ENCODE results near the gene NUAK1.

NUAK1 gene

DNA sequence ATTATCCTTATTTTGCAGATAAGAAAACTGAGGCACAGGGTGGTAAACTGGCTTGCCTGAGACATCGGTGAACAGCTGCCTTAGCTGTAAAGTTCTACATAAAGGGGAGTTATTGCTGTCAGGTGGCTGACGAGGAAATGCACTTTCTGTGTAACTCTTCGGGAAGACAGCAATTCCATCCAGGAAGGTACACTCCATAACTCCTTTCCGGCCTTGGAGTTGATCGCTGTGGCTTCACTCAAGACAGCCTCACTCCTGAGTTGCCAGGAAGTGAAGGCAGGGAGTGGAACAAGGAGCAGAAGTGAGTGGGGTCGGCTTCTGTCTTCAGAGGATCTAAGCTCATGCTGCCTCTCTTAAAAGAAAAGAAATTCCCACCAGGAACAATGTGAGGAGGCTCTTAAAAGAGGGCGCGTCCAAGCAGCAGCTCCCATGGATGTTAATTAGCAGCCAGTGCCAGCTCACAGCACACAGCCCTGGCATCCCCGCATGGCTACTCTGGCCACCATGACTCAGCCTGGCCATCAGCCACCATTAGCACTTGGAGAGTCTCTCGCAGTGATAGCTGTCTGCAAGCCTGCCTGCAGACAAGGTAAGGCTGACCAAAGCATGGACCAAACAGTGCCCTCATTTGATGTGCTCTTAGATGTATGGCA is 60.3 kb downstream of the NUAK1 start:
- Histone ChIP-seq H3K9ac (ENCODE audit: low read depth, low read length, poor library complexity) (no peak overlapping the region), H3K27me3 (ENCODE audit: control insufficient read depth in 3 of 3, insufficient read depth in 3 of 3, low read depth in 1 of 3, low read length in 3 of 3) (no peaks in the 10 kb centered on the region), H3K27ac (replicated peaks; ENCODE audit: low read length) (no peak overlapping the region), H2AFZ (ENCODE audit: low read length) (no peak overlapping the region), H3K36me3 (replicated peaks in 1 of 2; ENCODE audit: control insufficient read depth in 2 of 2, insufficient read depth in 2 of 2, low read length in 2 of 2) (peaks cover 8 to 83% of the 10 kb centered on the region in 2 donors), H4K8ac (ENCODE audit: low read depth, low read length) (no peak overlapping the region), H3K18ac (ENCODE audit: low read length) (peak overlapping the region; percentile 78), H2BK12ac (ENCODE audit: low read length) (no peak overlapping the region), H2BK120ac (ENCODE audit: low read depth, low read length) (no peak overlapping the region), H3K4me1 (ENCODE audit: control insufficient read depth in 2 of 2, insufficient read depth in 1 of 2, low read depth in 1 of 2, low read length in 2 of 2) (peaks cover 46 to 74% of the 10 kb centered on the region in 2 donors), H3K79me1 (ENCODE audit: low read depth, low read length) (peaks cover 2% of the 10 kb centered on the region), H3K23ac (ENCODE audit: low read depth, low read length, poor library complexity) (no peak overlapping the region), H3K4me3 (ENCODE audit: low read length in 2 of 2) (no peak overlapping the region), H2BK15ac (ENCODE audit: low read length) (no peak overlapping the region), H3K4ac (ENCODE audit: low read length) (no peak overlapping the region), H3K9me3 (replicated peaks in 1 of 2; ENCODE audit: control insufficient read depth in 2 of 2, insufficient read depth in 1 of 2, low read depth in 1 of 2, low read length in 2 of 2) (peaks cover 0 to 16% of the 10 kb centered on the region in 2 donors), H3K4me2 (ENCODE audit: insufficient read depth, low read length, poor library complexity, severe bottlenecking) (no peak overlapping the region), H3K14ac (ENCODE audit: low read length) (no peak overlapping the region), H2AK5ac (ENCODE audit: low read depth, low read length) (peak overlapping the region; percentile 42), H2BK5ac (ENCODE audit: low read length) (peak overlapping the region; percentile 14), H4K91ac (ENCODE audit: low read depth, low read length, poor library complexity) (no peak overlapping the region)
- no CpG with 5 or more reads among the region's 10 CpGs for WGBS, 2 donors (ENCODE audit: extremely low coverage in 2 of 2, insufficient read length in 2 of 2, insufficient replicate concordance in 1 of 2)
- DNase-seq (ENCODE audit: low spot score), result no peak

DNA sequence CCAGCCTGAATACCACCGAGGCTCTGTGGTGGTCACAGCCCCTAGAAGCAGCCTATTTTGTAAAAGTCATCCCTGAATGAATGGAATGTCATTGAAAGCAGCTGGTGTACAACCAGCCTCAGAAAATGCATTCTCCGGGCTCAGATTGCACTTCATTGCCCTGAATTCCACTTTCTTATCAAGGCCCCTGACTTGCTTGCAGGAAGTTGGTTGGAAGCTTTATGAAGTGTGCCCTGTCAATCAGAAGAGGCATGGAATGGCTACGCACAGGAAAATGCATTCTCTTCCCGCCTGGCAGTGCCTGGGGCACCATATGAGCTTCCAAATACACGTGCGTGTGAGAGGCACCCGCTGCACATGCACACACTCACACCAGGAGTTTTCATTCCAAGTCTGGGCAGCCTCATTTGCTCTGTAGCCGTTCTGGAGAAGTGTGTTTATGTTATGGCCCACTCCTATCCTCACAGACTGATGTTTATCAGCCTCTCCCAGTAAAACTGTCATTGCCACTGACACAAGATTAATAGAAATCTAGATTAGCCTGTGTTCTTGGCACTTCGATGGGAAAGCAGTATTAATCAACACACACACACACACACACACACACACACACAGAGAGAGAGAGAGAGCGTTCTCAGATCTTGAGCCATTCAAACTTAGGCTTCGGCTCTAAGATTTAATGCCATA is 63.9 kb downstream of the NUAK1 start:
- H2AK5ac ChIP-seq (ENCODE audit: low read depth, low read length), result no peak overlapping the region
- no CpG with 5 or more reads among the region's 11 CpGs for WGBS, 2 donors (ENCODE audit: extremely low coverage in 2 of 2, insufficient read length in 2 of 2, insufficient replicate concordance in 1 of 2)
- H3K27me3 ChIP-seq (ENCODE audit: control insufficient read depth in 3 of 3, insufficient read depth in 3 of 3, low read depth in 1 of 3, low read length in 3 of 3), result no peaks in the 10 kb centered on the region
- peaks cover 34 to 47% of the 10 kb centered on the region in 2 donors for H3K4me1 ChIP-seq (ENCODE audit: control insufficient read depth in 2 of 2, insufficient read depth in 1 of 2, low read depth in 1 of 2, low read length in 2 of 2)
- peak overlapping the region; percentile 20 for H3K18ac ChIP-seq (ENCODE audit: low read length)
- no peak overlapping the region for H3K23ac ChIP-seq (ENCODE audit: low read depth, low read length, poor library complexity)
- no peak overlapping the region for H3K9ac ChIP-seq (ENCODE audit: low read depth, low read length, poor library complexity)
- no peak overlapping the region for H2BK15ac ChIP-seq (ENCODE audit: low read length)
- no peak overlapping the region for H4K91ac ChIP-seq (ENCODE audit: low read depth, low read length, poor library complexity)
- H3K14ac ChIP-seq (ENCODE audit: low read length), result no peak overlapping the region
- peaks cover 0 to 9% of the 10 kb centered on the region in 2 donors for H3K9me3 ChIP-seq (replicated peaks in 1 of 2; ENCODE audit: control insufficient read depth in 2 of 2, insufficient read depth in 1 of 2, low read depth in 1 of 2, low read length in 2 of 2)
- no peak overlapping the region for H2AFZ ChIP-seq (ENCODE audit: low read length)
- DNase-seq (ENCODE audit: low spot score), result peak; percentile 67
- H2BK5ac ChIP-seq (ENCODE audit: low read length), result no peak overlapping the region
- H3K4me3 ChIP-seq (ENCODE audit: low read length in 2 of 2), result no peak overlapping the region
- H2BK12ac ChIP-seq (ENCODE audit: low read length), result no peak overlapping the region
- H3K4me2 ChIP-seq (ENCODE audit: insufficient read depth, low read length, poor library complexity, severe bottlenecking), result no peak overlapping the region
- no peak overlapping the region for H3K4ac ChIP-seq (ENCODE audit: low read length)
- peak overlapping the region; percentile 81 for H3K27ac ChIP-seq (replicated peaks; ENCODE audit: low read length)
- peaks cover 2% of the 10 kb centered on the region for H3K79me1 ChIP-seq (ENCODE audit: low read depth, low read length)
- no peak overlapping the region for H4K8ac ChIP-seq (ENCODE audit: low read depth, low read length)
- no peak overlapping the region for H2BK120ac ChIP-seq (ENCODE audit: low read depth, low read length)
- peaks cover 15 to 91% of the 10 kb centered on the region in 2 donors for H3K36me3 ChIP-seq (replicated peaks in 1 of 2; ENCODE audit: control insufficient read depth in 2 of 2, insufficient read depth in 2 of 2, low read length in 2 of 2)

DNA sequence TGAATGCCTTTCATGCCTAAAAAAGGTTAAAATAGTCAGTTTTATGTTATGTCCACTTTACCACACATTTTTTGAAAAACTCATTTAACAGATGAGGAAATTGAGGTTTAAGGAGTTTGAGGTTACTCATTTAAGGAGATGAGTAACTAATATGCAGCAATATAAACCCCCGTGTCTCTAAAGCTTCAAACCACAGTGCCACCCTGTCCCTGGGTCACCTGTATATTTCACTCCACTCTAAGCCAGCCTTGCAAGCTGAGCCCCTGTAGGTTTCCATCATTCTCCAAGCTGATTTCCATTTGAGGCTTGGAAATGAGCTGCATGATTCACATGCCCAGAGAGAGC is 64.4 kb downstream of the NUAK1 start:
- Histone ChIP-seq H3K27ac (replicated peaks; ENCODE audit: low read length) (peak overlapping the region; percentile 81), H3K4ac (ENCODE audit: low read length) (no peak overlapping the region), H2BK5ac (ENCODE audit: low read length) (no peak overlapping the region), H3K14ac (ENCODE audit: low read length) (no peak overlapping the region), H3K9ac (ENCODE audit: low read depth, low read length, poor library complexity) (no peak overlapping the region), H4K91ac (ENCODE audit: low read depth, low read length, poor library complexity) (no peak overlapping the region), H4K8ac (ENCODE audit: low read depth, low read length) (no peak overlapping the region), H3K27me3 (ENCODE audit: control insufficient read depth in 3 of 3, insufficient read depth in 3 of 3, low read depth in 1 of 3, low read length in 3 of 3) (no peaks in the 10 kb centered on the region), H3K9me3 (replicated peaks in 1 of 2; ENCODE audit: control insufficient read depth in 2 of 2, insufficient read depth in 1 of 2, low read depth in 1 of 2, low read length in 2 of 2) (peaks cover 0 to 14% of the 10 kb centered on the region in 2 donors), H2AK5ac (ENCODE audit: low read depth, low read length) (no peak overlapping the region), H2BK120ac (ENCODE audit: low read depth, low read length) (no peak overlapping the region), H2BK12ac (ENCODE audit: low read length) (no peak overlapping the region), H2BK15ac (ENCODE audit: low read length) (no peak overlapping the region), H3K18ac (ENCODE audit: low read length) (no peak overlapping the region), H3K79me1 (ENCODE audit: low read depth, low read length) (peaks cover 2% of the 10 kb centered on the region), H3K36me3 (replicated peaks in 1 of 2; ENCODE audit: control insufficient read depth in 2 of 2, insufficient read depth in 2 of 2, low read length in 2 of 2) (peaks cover 17 to 92% of the 10 kb centered on the region in 2 donors), H3K4me2 (ENCODE audit: insufficient read depth, low read length, poor library complexity, severe bottlenecking) (no peak overlapping the region), H3K23ac (ENCODE audit: low read depth, low read length, poor library complexity) (no peak overlapping the region), H2AFZ (ENCODE audit: low read length) (no peak overlapping the region), H3K4me1 (ENCODE audit: control insufficient read depth in 2 of 2, insufficient read depth in 1 of 2, low read depth in 1 of 2, low read length in 2 of 2) (peaks cover 29 to 41% of the 10 kb centered on the region in 2 donors), H3K4me3 (ENCODE audit: low read length in 2 of 2) (no peak overlapping the region)
- DNase-seq (ENCODE audit: low spot score), result no peak
- WGBS, 2 donors (ENCODE audit: extremely low coverage in 2 of 2, insufficient read length in 2 of 2, insufficient replicate concordance in 1 of 2), result no CpG with 5 or more reads among the region's 1 CpG

DNA sequence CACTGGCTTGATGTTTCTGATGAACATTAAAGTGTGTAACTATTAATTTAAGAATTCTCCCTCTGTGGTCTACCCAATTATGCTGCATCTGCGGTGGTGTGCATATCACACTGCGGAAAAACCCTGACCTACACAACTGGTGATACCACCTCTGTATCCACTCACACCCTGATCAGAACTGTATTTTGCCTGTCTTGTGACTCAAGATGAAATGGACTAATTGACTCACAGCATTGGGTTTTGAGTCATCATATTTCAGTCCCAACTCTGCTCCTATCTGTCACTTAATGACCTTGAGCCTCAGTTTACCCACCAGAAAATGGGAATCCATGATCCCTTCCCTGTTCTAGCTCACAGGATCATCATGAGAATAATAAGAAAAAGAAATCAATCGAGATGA is 65.6 kb downstream of the NUAK1 start:
- no peaks in the 10 kb centered on the region for H3K27me3 ChIP-seq (ENCODE audit: control insufficient read depth in 3 of 3, insufficient read depth in 3 of 3, low read depth in 1 of 3, low read length in 3 of 3)
- peaks cover 19 to 92% of the 10 kb centered on the region in 2 donors for H3K36me3 ChIP-seq (replicated peaks in 1 of 2; ENCODE audit: control insufficient read depth in 2 of 2, insufficient read depth in 2 of 2, low read length in 2 of 2)
- no peak overlapping the region for H3K14ac ChIP-seq (ENCODE audit: low read length)
- no peak overlapping the region for H2AK5ac ChIP-seq (ENCODE audit: low read depth, low read length)
- no peak overlapping the region for H2BK15ac ChIP-seq (ENCODE audit: low read length)
- peaks cover 0 to 17% of the 10 kb centered on the region in 2 donors for H3K9me3 ChIP-seq (replicated peaks in 1 of 2; ENCODE audit: control insufficient read depth in 2 of 2, insufficient read depth in 1 of 2, low read depth in 1 of 2, low read length in 2 of 2)
- no peak overlapping the region for H2BK12ac ChIP-seq (ENCODE audit: low read length)
- no peak for DNase-seq (ENCODE audit: low spot score)
- no peak overlapping the region for H4K91ac ChIP-seq (ENCODE audit: low read depth, low read length, poor library complexity)
- no peak overlapping the region for H4K8ac ChIP-seq (ENCODE audit: low read depth, low read length)
- H3K4me3 ChIP-seq (ENCODE audit: low read length in 2 of 2), result no peak overlapping the region
- H2BK5ac ChIP-seq (ENCODE audit: low read length), result no peak overlapping the region
- H2BK120ac ChIP-seq (ENCODE audit: low read depth, low read length), result no peak overlapping the region
- H3K18ac ChIP-seq (ENCODE audit: low read length), result no peak overlapping the region
- WGBS, 2 donors (ENCODE audit: extremely low coverage in 2 of 2, insufficient read length in 2 of 2, insufficient replicate concordance in 1 of 2), result no CpG with 5 or more reads among the region's 3 CpGs
- H3K9ac ChIP-seq (ENCODE audit: low read depth, low read length, poor library complexity), result no peak overlapping the region
- H3K4me1 ChIP-seq (ENCODE audit: control insufficient read depth in 2 of 2, insufficient read depth in 1 of 2, low read depth in 1 of 2, low read length in 2 of 2), result peaks cover 18 to 31% of the 10 kb centered on the region in 2 donors
- no peak overlapping the region for H3K4ac ChIP-seq (ENCODE audit: low read length)
- H3K23ac ChIP-seq (ENCODE audit: low read depth, low read length, poor library complexity), result no peak overlapping the region
- no peak overlapping the region for H3K4me2 ChIP-seq (ENCODE audit: insufficient read depth, low read length, poor library complexity, severe bottlenecking)
- H3K27ac ChIP-seq (replicated peaks; ENCODE audit: low read length), result no peak overlapping the region
- H2AFZ ChIP-seq (ENCODE audit: low read length), result no peak overlapping the region
- no peaks in the 10 kb centered on the region for H3K79me1 ChIP-seq (ENCODE audit: low read depth, low read length)

Measured in neuronal stem cell (in vitro differentiated cells).